Stimulated activated naive CD8-positive, alpha-beta T cell treated with anti-CD3 and anti-CD28 coated beads, Interleukin-15, Interleukin-2, amounts not matched to agents 100 ng/mL and 50 ng/mL, for 24 hours (primary cell): ENCODE data around the gene GALNTL6.
"Not testable (repeated sequence)": the region's sequence is repeated elsewhere in the genome, so short reads cannot be mapped to it uniquely, and the experiment has no call there.

Experiments used
- H3K27ac Mint-ChIP-seq: one replicate; pipeline ENCODE4 v1.8.0; 2021; ENCODE audit warnings: mild to moderate bottlenecking, mixed read lengths
- H3K27me3 Mint-ChIP-seq: one replicate; pipeline ENCODE4 v1.8.0; 2021; ENCODE audit warnings: mixed read lengths
- H3K36me3 Mint-ChIP-seq: one replicate; pipeline ENCODE4 v1.8.0; 2021; ENCODE audit warnings: low read depth, mixed read lengths
- H3K4me1 Mint-ChIP-seq: one replicate; pipeline ENCODE4 v1.8.0; 2021; ENCODE audit warnings: low read depth, mixed read lengths
- H3K4me3 Mint-ChIP-seq: one replicate; pipeline ENCODE4 v1.8.0; 2021; ENCODE audit warnings: mild to moderate bottlenecking, mixed read lengths
- H3K9me3 Mint-ChIP-seq: one replicate; pipeline ENCODE4 v1.8.0; 2021; ENCODE audit warnings: mixed read lengths

Gene GALNTL6

GRCh38 chr4:172962564-172963353 is 1149.6 kb downstream of the GALNTL6 start:
- H3K27me3 Mint-ChIP-seq = peaks cover 24% of the 10 kb centered on the region
- no peak overlapping the region for H3K27ac Mint-ChIP-seq
- no peaks in the 10 kb centered on the region for H3K9me3 Mint-ChIP-seq
- no peaks in the 10 kb centered on the region for H3K4me1 Mint-ChIP-seq
- H3K36me3 Mint-ChIP-seq = no peaks in the 10 kb centered on the region
- no peak overlapping the region for H3K4me3 Mint-ChIP-seq

- Mint-ChIP-seq H3K9me3 (no peaks in the 10 kb centered on the region), H3K36me3 (no peaks in the 10 kb centered on the region), H3K4me1 (no peaks in the 10 kb centered on the region), H3K4me3 (no peak overlapping the region), H3K27me3 (peaks cover 24% of the 10 kb centered on the region), H3K27ac (no peak overlapping the region)
Observed at GRCh38 chr4:172963498-172964294, 1150.5 kb downstream of the GALNTL6 start.

DNA sequence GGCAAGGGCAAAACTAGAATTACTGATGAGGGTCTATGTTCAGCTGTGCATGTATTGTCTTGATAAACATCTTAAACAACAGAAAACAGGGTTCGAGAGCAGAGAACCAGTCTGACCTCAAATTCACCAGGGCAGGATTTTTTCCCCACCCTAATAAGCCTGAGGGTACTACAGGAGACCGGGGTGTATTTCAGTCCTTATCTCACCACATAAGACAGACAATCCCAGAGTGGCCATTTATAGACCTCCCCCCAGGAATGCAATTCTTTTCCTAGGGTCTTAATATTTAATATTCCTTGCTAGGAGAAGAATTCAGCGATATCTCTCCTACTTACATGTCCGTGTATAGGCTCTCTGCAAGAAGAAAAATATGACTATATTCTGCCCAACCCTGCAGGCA is 1157.0 kb downstream of the GALNTL6 start:
- peaks cover 17% of the 10 kb centered on the region for H3K9me3 Mint-ChIP-seq
- H3K36me3 Mint-ChIP-seq, H3K27ac Mint-ChIP-seq, H3K4me3 Mint-ChIP-seq, H3K27me3 Mint-ChIP-seq, H3K4me1 Mint-ChIP-seq: not testable (repeated sequence)

DNA sequence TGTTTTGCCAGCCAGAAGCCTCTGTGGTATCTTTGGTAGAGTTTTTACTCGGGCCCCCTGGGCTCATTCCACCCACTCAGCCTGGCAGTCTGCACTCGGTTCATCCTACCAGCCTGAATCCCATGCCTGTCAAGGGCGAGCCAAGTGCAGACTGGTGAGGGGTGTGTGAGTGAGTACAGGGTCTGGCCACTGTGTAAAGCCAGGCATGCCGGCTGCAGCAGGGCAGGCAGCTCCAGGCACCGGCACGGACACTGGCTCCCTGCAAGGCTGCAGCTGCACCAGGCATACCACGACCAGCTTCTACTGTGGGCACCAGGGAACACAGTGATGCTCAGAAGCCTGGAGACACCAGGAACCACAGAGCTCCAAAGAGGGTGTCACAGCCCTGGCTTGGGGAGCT is 1161.4 kb downstream of the GALNTL6 start:
- H3K36me3 Mint-ChIP-seq = no peaks in the 10 kb centered on the region
- no peak overlapping the region for H3K4me3 Mint-ChIP-seq
- peaks cover 7% of the 10 kb centered on the region for H3K27me3 Mint-ChIP-seq
- H3K27ac Mint-ChIP-seq = no peak overlapping the region
- no peaks in the 10 kb centered on the region for H3K4me1 Mint-ChIP-seq
- peaks cover 10% of the 10 kb centered on the region for H3K9me3 Mint-ChIP-seq

- Mint-ChIP-seq H3K9me3 (peaks cover under 1% of the 10 kb centered on the region), H3K4me3 (no peak overlapping the region), H3K36me3 (no peaks in the 10 kb centered on the region), H3K4me1 (no peaks in the 10 kb centered on the region), H3K27ac (no peak overlapping the region), H3K27me3 (peaks cover 10% of the 10 kb centered on the region)
Observed at GRCh38 chr4:172975651-172976229, 1162.5 kb downstream of the GALNTL6 start.

GRCh38 chr4:172977491-172978041 is 1164.4 kb downstream of the GALNTL6 start:
- not testable (repeated sequence) for H3K36me3 Mint-ChIP-seq, H3K4me1 Mint-ChIP-seq, H3K9me3 Mint-ChIP-seq, H3K4me3 Mint-ChIP-seq, H3K27ac Mint-ChIP-seq
- peaks cover 13% of the 10 kb centered on the region for H3K27me3 Mint-ChIP-seq

DNA sequence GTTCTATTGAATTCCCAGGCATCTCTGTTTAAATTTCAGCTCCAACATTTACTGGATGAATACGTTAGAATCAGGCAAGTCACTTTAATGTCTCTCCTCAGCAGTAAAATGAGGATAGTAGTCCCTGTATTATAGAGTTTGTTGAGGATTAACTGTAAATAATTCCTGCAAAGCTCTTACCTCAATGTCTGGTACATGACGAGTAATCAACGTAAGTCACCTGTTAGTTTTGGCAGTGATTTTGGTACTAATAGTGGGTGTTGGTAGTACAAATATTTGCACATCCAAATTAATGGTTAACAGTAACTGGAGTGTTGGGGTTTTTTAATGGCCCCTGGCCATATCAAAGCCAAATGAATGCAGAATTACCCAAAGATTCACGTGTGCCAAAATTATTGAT is 1165.6 kb downstream of the GALNTL6 start:
- no peaks in the 10 kb centered on the region for H3K9me3 Mint-ChIP-seq
- H3K4me1 Mint-ChIP-seq = no peaks in the 10 kb centered on the region
- H3K36me3 Mint-ChIP-seq = no peaks in the 10 kb centered on the region
- no peak overlapping the region for H3K27ac Mint-ChIP-seq
- H3K4me3 Mint-ChIP-seq = no peak overlapping the region
- peaks cover 10% of the 10 kb centered on the region for H3K27me3 Mint-ChIP-seq

GRCh38 chr4:172979332-172979731 is 1166.1 kb downstream of the GALNTL6 start:
- Mint-ChIP-seq H3K4me1 (no peaks in the 10 kb centered on the region), H3K27me3 (peaks cover 10% of the 10 kb centered on the region), H3K27ac (no peak overlapping the region), H3K4me3 (no peak overlapping the region), H3K9me3 (no peaks in the 10 kb centered on the region), H3K36me3 (no peaks in the 10 kb centered on the region)

- Mint-ChIP-seq H3K27me3 (peaks cover 10% of the 10 kb centered on the region), H3K9me3 (no peaks in the 10 kb centered on the region), H3K27ac (no peak overlapping the region), H3K4me3 (no peak overlapping the region), H3K4me1 (no peaks in the 10 kb centered on the region), H3K36me3 (no peaks in the 10 kb centered on the region)
Observed at GRCh38 chr4:172980219-172980618, 1167.0 kb downstream of the GALNTL6 start.

DNA sequence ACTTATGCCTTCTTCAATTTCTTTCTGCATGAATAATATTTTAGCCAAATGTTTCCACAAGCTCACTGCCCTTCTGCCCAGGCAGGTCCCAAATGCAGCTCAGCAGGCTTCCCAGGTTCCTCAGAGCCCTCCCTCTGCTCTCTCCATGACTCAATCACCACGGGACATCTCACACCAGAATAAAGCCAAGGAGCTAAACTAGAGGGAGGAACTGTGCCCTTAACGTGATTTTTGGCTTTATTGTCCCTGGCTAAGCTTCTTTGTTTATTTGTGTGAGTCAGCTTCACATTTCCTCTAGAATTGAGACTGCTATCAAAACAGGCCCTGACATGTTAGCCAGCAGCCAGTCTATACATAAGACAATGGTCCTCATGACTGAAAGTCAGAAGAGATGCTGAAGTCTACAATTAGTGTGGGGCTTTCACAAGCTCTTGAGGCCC is 1169.0 kb downstream of the GALNTL6 start:
- no peak overlapping the region for H3K4me3 Mint-ChIP-seq
- no peaks in the 10 kb centered on the region for H3K4me1 Mint-ChIP-seq
- peaks cover 10% of the 10 kb centered on the region for H3K27me3 Mint-ChIP-seq
- H3K36me3 Mint-ChIP-seq = no peaks in the 10 kb centered on the region
- H3K27ac Mint-ChIP-seq = no peak overlapping the region
- no peaks in the 10 kb centered on the region for H3K9me3 Mint-ChIP-seq

DNA sequence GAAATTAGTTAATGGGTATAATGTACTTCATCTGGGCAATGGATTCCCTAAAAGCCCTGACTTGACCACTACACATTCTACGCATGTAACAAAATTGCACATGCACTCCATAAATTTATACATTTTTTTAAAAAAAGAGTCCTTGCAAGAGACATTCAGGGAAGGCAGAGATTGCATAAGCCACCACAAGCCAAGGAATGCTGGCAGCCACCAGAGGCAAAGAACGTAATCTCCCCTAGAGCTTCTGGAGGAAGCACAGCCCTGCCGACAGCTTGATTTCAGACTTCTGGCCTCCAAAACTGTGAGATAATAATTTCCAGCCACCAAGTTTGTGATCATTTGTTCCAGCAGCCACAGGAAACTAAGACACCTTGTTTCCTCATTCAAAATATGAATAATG is 1169.8 kb downstream of the GALNTL6 start:
- no peaks in the 10 kb centered on the region for H3K4me1 Mint-ChIP-seq
- peaks cover 11% of the 10 kb centered on the region for H3K27me3 Mint-ChIP-seq
- peaks cover 6% of the 10 kb centered on the region for H3K9me3 Mint-ChIP-seq
- H3K4me3 Mint-ChIP-seq = no peak overlapping the region
- no peak overlapping the region for H3K27ac Mint-ChIP-seq
- no peaks in the 10 kb centered on the region for H3K36me3 Mint-ChIP-seq

DNA sequence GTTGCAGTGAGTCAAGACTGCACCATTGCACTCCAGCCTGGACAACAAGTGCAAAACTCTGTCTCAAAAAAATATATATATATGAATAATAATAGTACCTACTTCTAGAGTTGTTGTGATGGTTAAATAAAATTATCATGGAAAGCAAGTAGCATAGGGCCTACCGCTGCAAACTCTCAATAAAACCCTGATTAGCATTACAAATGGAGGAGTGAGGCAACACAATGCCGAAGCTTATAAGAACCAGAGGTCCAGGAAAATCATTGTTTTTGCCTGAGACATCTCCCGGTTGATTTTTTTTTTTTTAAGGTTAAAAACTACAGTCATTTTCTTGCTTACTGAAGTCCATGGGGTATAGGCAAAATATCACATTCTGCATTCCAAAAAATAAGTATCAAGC is 1170.4 kb downstream of the GALNTL6 start:
- H3K27me3 Mint-ChIP-seq = peaks cover 14% of the 10 kb centered on the region
- no peaks in the 10 kb centered on the region for H3K4me1 Mint-ChIP-seq
- peaks cover 9% of the 10 kb centered on the region for H3K9me3 Mint-ChIP-seq
- no peak overlapping the region for H3K27ac Mint-ChIP-seq
- no peaks in the 10 kb centered on the region for H3K36me3 Mint-ChIP-seq
- H3K4me3 Mint-ChIP-seq = no peak overlapping the region

DNA sequence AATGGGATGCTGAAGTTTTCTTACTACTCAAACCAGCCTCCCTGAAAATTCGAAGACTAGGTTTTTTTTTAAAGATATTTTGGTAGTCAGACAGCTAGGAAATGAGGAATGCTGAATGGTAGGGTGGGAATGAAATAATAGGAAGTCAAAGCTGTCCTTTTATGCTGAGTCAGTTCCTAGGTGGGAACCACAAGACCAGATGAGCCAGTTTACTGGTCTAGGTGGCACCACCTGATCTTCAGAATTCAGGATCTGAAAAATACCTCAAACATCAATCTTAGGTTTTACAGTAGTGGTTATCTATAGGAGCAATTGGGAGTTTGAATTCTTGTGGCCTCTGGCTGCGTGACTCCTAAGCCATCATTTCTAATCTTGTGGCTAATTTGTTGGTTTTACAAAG is 1172.3 kb downstream of the GALNTL6 start:
- peaks cover 9% of the 10 kb centered on the region for H3K9me3 Mint-ChIP-seq
- H3K36me3 Mint-ChIP-seq = no peaks in the 10 kb centered on the region
- no peaks in the 10 kb centered on the region for H3K4me1 Mint-ChIP-seq
- H3K27me3 Mint-ChIP-seq = peaks cover 7% of the 10 kb centered on the region
- H3K4me3 Mint-ChIP-seq = no peak overlapping the region
- H3K27ac Mint-ChIP-seq = no peak overlapping the region

DNA sequence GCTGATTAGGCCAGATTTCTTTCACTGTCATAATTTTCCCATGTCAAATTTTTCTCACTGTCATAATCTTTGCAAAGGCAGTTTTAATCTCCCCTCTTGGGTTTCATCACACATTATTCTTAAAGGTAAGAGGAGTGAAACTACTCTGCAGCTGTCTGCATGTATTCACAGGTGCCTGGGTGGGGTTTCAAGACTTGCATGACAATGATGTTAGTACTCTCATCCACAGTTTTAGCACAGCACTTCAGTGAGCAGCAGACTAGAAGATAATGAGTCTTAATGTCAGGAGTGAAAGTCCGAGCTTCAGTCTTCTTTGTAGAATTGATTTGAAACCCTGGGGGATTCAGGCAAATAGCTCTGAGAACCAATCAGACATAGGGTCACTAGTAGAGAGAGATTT is 1172.9 kb downstream of the GALNTL6 start:
- H3K4me3 Mint-ChIP-seq = no peak overlapping the region
- peaks cover 9% of the 10 kb centered on the region for H3K9me3 Mint-ChIP-seq
- peaks cover 7% of the 10 kb centered on the region for H3K27me3 Mint-ChIP-seq
- no peaks in the 10 kb centered on the region for H3K36me3 Mint-ChIP-seq
- H3K27ac Mint-ChIP-seq = no peak overlapping the region
- no peaks in the 10 kb centered on the region for H3K4me1 Mint-ChIP-seq
